GM12875 (cell line): ENCODE data around the gene HOXD13.

Experiments
- H3K4me3 ChIP-seq: one replicate; pipeline ENCODE4 v1.5.1; 2011; ENCODE audit warnings: low read depth, low read length, control low read depth
- CTCF ChIP-seq: IDR thresholded peaks from 2 replicates; pipeline ENCODE4 v1.5.1; 2011; ENCODE audit warnings: low read depth, mild to moderate bottlenecking, control low read depth, inconsistent platforms, low read length, moderate library complexity, borderline replicate concordance; ENCODE audit not compliant: insufficient read depth

Gene HOXD13

GRCh38 chr2:176110415-176111308, 18.1 kb downstream of the HOXD13 start:
- H3K4me3 ChIP-seq = no peak overlapping the region
- no peak for TF ChIP-seq CTCF

- no peak overlapping the region for H3K4me3 ChIP-seq
- peak; percentile 85 for TF ChIP-seq CTCF
These were observed 18.8 kb downstream of the HOXD13 start for GRCh38 chr2:176111309-176111663.

GRCh38 chr2:176111846-176112374, 19.4 kb downstream of the HOXD13 start:
- H3K4me3 ChIP-seq = no peak overlapping the region
- no peak for TF ChIP-seq CTCF

- TF ChIP-seq CTCF = no peak
These were observed 20.1 kb downstream of the HOXD13 start for GRCh38 chr2:176112375-176113302.

GRCh38 chr2:176114120-176114929, 21.8 kb downstream of the HOXD13 start:
- no peak for TF ChIP-seq CTCF
- no peak overlapping the region for H3K4me3 ChIP-seq

More at GRCh38 chr2:176112375-176113302, 20.1 kb downstream of the HOXD13 start:
- H3K4me3 ChIP-seq = no peak overlapping the region

GRCh38 chr2:176114930-176115625, 22.6 kb downstream of the HOXD13 start:
- no peak for TF ChIP-seq CTCF
- H3K4me3 ChIP-seq = no peak overlapping the region
